Pancreas (tissue), 10 donors: Measurements from ENCODE around the gene AACS. TPM values are rescaled to one million over a fixed set of nuclear protein-coding genes. Genes with fewer than 3 reads are reported as not detected.
"Not testable (repeated sequence)": the region's sequence is repeated elsewhere in the genome, so short reads cannot be mapped to it uniquely, and the experiment has no call there.

Experiments
- ATAC-seq, 4 donors: fragments of 200-7000 bp; cut with Tn5 transposase; one replicate each; pipeline versions ENCODE4 v1.8.0 to v1.9.1; 2020; ENCODE audit warnings: mild to moderate bottlenecking in 4 of 4, moderate library complexity in 4 of 4
- DNase-seq, 6 donors: peaks; one replicate each; pipeline ENCODE4 v3.0.0-alpha.2; 2020
- FAIRE-seq: peaks from 2 replicates; lab custom pipeline; 2012; peaks lifted over from hg19 to GRCh38; lab: Jason Lieb, UNC
- H3K27ac ChIP-seq, 4 donors: fragments of 200-600 bp; sonication (generic); 1 replicate in 3 of 4; 2 replicates in 1 of 4; pipeline versions ENCODE4 v1.5.0 to v1.8.0; 2020
- H3K27me3 ChIP-seq, 4 donors: fragments of 200-600 bp; one replicate each; pipeline ENCODE4 v1.8.0; 2021
- H3K36me3 ChIP-seq, 3 donors: fragments of 200-600 bp; sonication (generic) in 1 of 3; one replicate each; pipeline versions ENCODE4 v1.5.0 to v1.8.0; 2020 to 2021
- H3K4me1 ChIP-seq, 3 donors: fragments of 200-600 bp; one replicate each; pipeline ENCODE4 v1.8.0; 2021
- H3K4me3 ChIP-seq, 4 donors: fragments of 200-600 bp; sonication (generic) in 2 of 4; one replicate each; pipeline versions ENCODE4 v1.5.0 to v1.8.0; 2020 to 2021
- H3K9me3 ChIP-seq, 4 donors: fragments of 200-600 bp; one replicate each; pipeline ENCODE4 v1.8.0; 2021
- CTCF ChIP-seq, 4 donors: fragments of 200-600 bp; sonication (generic) in 3 of 4; IDR thresholded peaks; one replicate each; pipeline versions ENCODE4 v1.5.0 to v1.8.0; 2021; ENCODE audit warnings: antibody characterized with exemption in 4 of 4
- WGBS, 2 donors: extraction: QIAGEN DNeasy Blood & Tissue Kit; methylation state at CpG; one replicate each; pipeline ENCODE4 v1.1.7; 2013; 5-methylcytosine and 5-hydroxymethylcytosine counted together
- intact Hi-C, 3 donors: fragments of 100-400 bp; cut with DNase I; formaldehyde crosslinking; loops; one replicate each; pipeline versions ENCODE4 v1.11.1 to v1.14.2; 2022
- polyA plus RNA-seq, 2 donors: library from polyadenylated mRNA; stranded (reverse); fragments of 200-250 nt; gene quantifications; one replicate each; pipeline ENCODE4 v1.2.3, GENCODE V29; 2013
- total RNA-seq, 6 donors: library from RNA; stranded (reverse); fragmentation: NEBNext Ultra II Directional in 4 of 6; extraction: Animal tissue kit (Norgen Biotek cat#: 25700) in 4 of 6; gene quantifications; one replicate each; pipeline versions ENCODE4 v1.2.1 to v1.2.4, GENCODE V29; 2021 to 2023
- donor health status: healthy with polysubstance abuse.
- donor health status: DM: no; HTN: no; CAD: no; lungs with moderate emphysema.
- donor health status: DM: no; HTN: no; CAD: no.
- donor health status: control.
- donor health status: control.
- donor health status: Bipolar disorder and iron deficiency.
- donor health status: DM: yes; HTN: yes; CAD: no.
- donor health status: DM: no; HTN: no; CAD: no.
- donor health status: DM: no; HTN: no; CAD: no.
- donor health status: DM: yes; HTN: yes; CAD: no.

AACS gene
- total and polyA plus RNA-seq, 8 donors: 11.0 to 21.4 (median 15.5) TPM

- FAIRE-seq: no peak
- WGBS, 2 donors: 91 to 92% methylated on average over 11 of the region's 11 CpGs
- H3K27ac ChIP-seq: no peak overlapping the region
- no peak overlapping the region for H3K4me3 ChIP-seq
- DNase-seq: no peak
- TF ChIP-seq CTCF (IDR thresholded peaks at IDR 0.05): no peak
- no peak for ATAC-seq
- H3K9me3 ChIP-seq: no peaks in the 10 kb centered on the region
- intact Hi-C loops: no loop called here
- no peaks in the 10 kb centered on the region for H3K36me3 ChIP-seq
- no peaks in the 10 kb centered on the region for H3K27me3 ChIP-seq
- H3K4me1 ChIP-seq: peaks cover 0 to 8% (median 7%) of the 10 kb centered on the region in 3 donors
Observed at GRCh38 chr12:125070661-125071390, 5.6 kb downstream of the AACS start.

GRCh38 chr12:125071456-125071855, 6.2 kb downstream of the AACS start:
- peaks cover 0 to 1% (median 0%) of the 10 kb centered on the region in 3 donors for H3K36me3 ChIP-seq
- no peak overlapping the region for H3K4me3 ChIP-seq
- no peak for TF ChIP-seq CTCF (IDR thresholded peaks at IDR 0.05)
- FAIRE-seq: no peak
- no peaks in the 10 kb centered on the region for H3K9me3 ChIP-seq
- no peak for DNase-seq
- intact Hi-C loops: no loop called here
- H3K27ac ChIP-seq: no peak overlapping the region
- no peaks in the 10 kb centered on the region for H3K27me3 ChIP-seq
- peaks cover 0 to 4% (median 4%) of the 10 kb centered on the region in 3 donors for H3K4me1 ChIP-seq
- no peak for ATAC-seq
- WGBS, 2 donors: 86 to 92% methylated on average over 12 of the region's 12 CpGs

GRCh38 chr12:125072496-125072895, 7.3 kb downstream of the AACS start:
- no peak for TF ChIP-seq CTCF (IDR thresholded peaks at IDR 0.05)
- intact Hi-C loops: no loop called here
- WGBS, 2 donors: 96 to 97% methylated on average over 2 of the region's 2 CpGs
- Histone ChIP-seq H3K4me3 (no peak overlapping the region), H3K9me3 (no peaks in the 10 kb centered on the region), H3K27me3 (no peaks in the 10 kb centered on the region), H3K27ac (no peak overlapping the region), H3K36me3 (peaks cover 0 to 7% (median 0%) of the 10 kb centered on the region in 3 donors), H3K4me1 (no peaks in the 10 kb centered on the region)
- ATAC-seq (no peak), FAIRE-seq (no peak), DNase-seq (no peak)

GRCh38 chr12:125074294-125074693, 9.1 kb downstream of the AACS start:
- H3K9me3 ChIP-seq, H3K4me1 ChIP-seq, H3K27ac ChIP-seq, ATAC-seq, H3K27me3 ChIP-seq, intact Hi-C loops, FAIRE-seq, DNase-seq, H3K4me3 ChIP-seq: not testable (repeated sequence)
- whole genome bisulfite sequencing, 2 donors: 82 to 92% methylated on average over 2 of the region's 2 CpGs
- H3K36me3 ChIP-seq: peaks cover 0 to 11% (median 0%) of the 10 kb centered on the region in 3 donors

- no peaks in the 10 kb centered on the region for H3K9me3 ChIP-seq
- no peak overlapping the region for H3K27ac ChIP-seq
- TF ChIP-seq CTCF (IDR thresholded peaks at IDR 0.05): no peak
- no peak overlapping the region for H3K4me3 ChIP-seq
- intact Hi-C loops: no loop called here
- no peaks in the 10 kb centered on the region for H3K27me3 ChIP-seq
- DNase-seq: no peak
- H3K36me3 ChIP-seq: peaks cover 0 to 11% (median 0%) of the 10 kb centered on the region in 3 donors
- no peak for ATAC-seq
- H3K4me1 ChIP-seq: no peaks in the 10 kb centered on the region
- FAIRE-seq: no peak
- 97% methylated on average over 6 of the region's 6 CpGs for WGBS, 2 donors
Observed at GRCh38 chr12:125076103-125076502, 10.9 kb downstream of the AACS start.
